ENCODE results near the gene ROR1. TPM values are rescaled to one million over a fixed set of nuclear protein-coding genes. Genes with fewer than 3 reads are reported as not detected.

The ROR1 gene
- total RNA-seq, 1 experiment from 2014 or later = 2.7 TPM

GRCh38 chr1:64093941-64094340, 320.1 kb downstream of the ROR1 start:
- Histone ChIP-seq H3K27ac (ENCODE audit: low read depth, low read length) (no peak overlapping the region), H3K9ac (ENCODE audit: low read length) (no peak overlapping the region)
- no peak for DNase-seq (ENCODE audit: low read depth, low spot score)

More at GRCh38 chr1:64093941-64094340, 320.1 kb downstream of the ROR1 start:
- H2AFZ ChIP-seq (ENCODE audit: low read depth, low read length, poor library complexity, severe bottlenecking) = no peak overlapping the region
- no peaks in the 10 kb centered on the region for H3K36me3 ChIP-seq (ENCODE audit: control insufficient read depth in 1 of 2, insufficient read depth in 2 of 2, low read length in 2 of 2)
- H4K20me1 ChIP-seq (ENCODE audit: insufficient read depth) = no peaks in the 10 kb centered on the region
- H3K4me2 ChIP-seq (ENCODE audit: low read length) = no peak overlapping the region
- BruUV-seq (replicated peaks) = no TSS peak
- no peak for TF ChIP-seq POLR2AphosphoS5 (IDR thresholded peaks at IDR 0.05; ENCODE audit: low read depth, low read length)
- TF ChIP-seq JUND (IDR thresholded peaks at IDR 0.05) = no peak
- no peak for TF ChIP-seq CEBPB (IDR thresholded peaks at IDR 0.05; ENCODE audit: low read depth)
- TF ChIP-seq SRF (IDR thresholded peaks at IDR 0.05; ENCODE audit: low read depth) = no peak
- TF ChIP-seq FOSL1 (IDR thresholded peaks at IDR 0.05; ENCODE audit: low read depth) = no peak
- TF ChIP-seq ATF3 (IDR thresholded peaks at IDR 0.05) = no peak
- TF ChIP-seq SP1 (IDR thresholded peaks at IDR 0.05; ENCODE audit: low read depth) = no peak
- no peak for TF ChIP-seq EGR1 (IDR thresholded peaks at IDR 0.05; ENCODE audit: low read depth)
- TF ChIP-seq SIN3A (IDR thresholded peaks at IDR 0.05; ENCODE audit: low read depth) = no peak
- no peak for TF ChIP-seq RAD21 (IDR thresholded peaks at IDR 0.05; ENCODE audit: low read depth)
- TF ChIP-seq ZBTB33 (IDR thresholded peaks at IDR 0.05; ENCODE audit: extremely low read depth, insufficient replicate concordance, low read length) = no peak
- no peak for TF ChIP-seq POLR2A (IDR thresholded peaks at IDR 0.05; ENCODE audit: borderline replicate concordance, extremely low read depth, insufficient read depth, insufficient read length)
- TF ChIP-seq, protein P1, sequence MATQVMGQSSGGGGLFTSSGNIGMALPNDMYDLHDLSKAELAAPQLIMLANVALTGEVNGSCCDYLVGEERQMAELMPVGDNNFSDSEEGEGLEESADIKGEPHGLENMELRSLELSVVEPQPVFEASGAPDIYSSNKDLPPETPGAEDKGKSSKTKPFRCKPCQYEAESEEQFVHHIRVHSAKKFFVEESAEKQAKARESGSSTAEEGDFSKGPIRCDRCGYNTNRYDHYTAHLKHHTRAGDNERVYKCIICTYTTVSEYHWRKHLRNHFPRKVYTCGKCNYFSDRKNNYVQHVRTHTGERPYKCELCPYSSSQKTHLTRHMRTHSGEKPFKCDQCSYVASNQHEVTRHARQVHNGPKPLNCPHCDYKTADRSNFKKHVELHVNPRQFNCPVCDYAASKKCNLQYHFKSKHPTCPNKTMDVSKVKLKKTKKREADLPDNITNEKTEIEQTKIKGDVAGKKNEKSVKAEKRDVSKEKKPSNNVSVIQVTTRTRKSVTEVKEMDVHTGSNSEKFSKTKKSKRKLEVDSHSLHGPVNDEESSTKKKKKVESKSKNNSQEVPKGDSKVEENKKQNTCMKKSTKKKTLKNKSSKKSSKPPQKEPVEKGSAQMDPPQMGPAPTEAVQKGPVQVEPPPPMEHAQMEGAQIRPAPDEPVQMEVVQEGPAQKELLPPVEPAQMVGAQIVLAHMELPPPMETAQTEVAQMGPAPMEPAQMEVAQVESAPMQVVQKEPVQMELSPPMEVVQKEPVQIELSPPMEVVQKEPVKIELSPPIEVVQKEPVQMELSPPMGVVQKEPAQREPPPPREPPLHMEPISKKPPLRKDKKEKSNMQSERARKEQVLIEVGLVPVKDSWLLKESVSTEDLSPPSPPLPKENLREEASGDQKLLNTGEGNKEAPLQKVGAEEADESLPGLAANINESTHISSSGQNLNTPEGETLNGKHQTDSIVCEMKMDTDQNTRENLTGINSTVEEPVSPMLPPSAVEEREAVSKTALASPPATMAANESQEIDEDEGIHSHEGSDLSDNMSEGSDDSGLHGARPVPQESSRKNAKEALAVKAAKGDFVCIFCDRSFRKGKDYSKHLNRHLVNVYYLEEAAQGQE (IDR thresholded peaks at IDR 0.05; ENCODE audit: low read depth) = no peak
- TF ChIP-seq CTCF (IDR thresholded peaks at IDR 0.05 in 2 of 3, conservative IDR thresholded peaks at IDR 0.05 in 1 of 3; ENCODE audit: borderline replicate concordance in 1 of 3, insufficient read depth in 1 of 3, low read depth in 2 of 3, low read length in 2 of 3) = no peak
- intact Hi-C loops (cut with micrococcal nuclease) = no loop called here
- no peaks in the 10 kb centered on the region for H3K27me3 ChIP-seq (ENCODE audit: insufficient read depth, low read length)
- no peaks in the 10 kb centered on the region for H3K79me2 ChIP-seq (ENCODE audit: insufficient read depth, low read length)
- H3K4me3 ChIP-seq (replicated peaks in 1 of 2; ENCODE audit: low read depth in 1 of 2, low read length in 2 of 2) = no peak overlapping the region
- no peak for ATAC-seq
- H3K9me3 ChIP-seq (ENCODE audit: control insufficient read depth in 1 of 2, insufficient read depth in 1 of 2, low read depth in 1 of 2, low read length in 2 of 2) = no peaks in the 10 kb centered on the region
- RAD21 ChIA-PET (ENCODE audit: low non-redundant PET in 1 of 2, low total read pairs in 2 of 2, uncharacterized antibody in 2 of 2, unreplicated experiment in 2 of 2) = no interaction called here
- H3K4me1 ChIP-seq (ENCODE audit: control insufficient read depth in 1 of 2, insufficient read depth in 2 of 2, low read length in 2 of 2) = no peaks in the 10 kb centered on the region
- no peaks in the 10 kb centered on the region for H3K9me2 ChIP-seq (ENCODE audit: insufficient read depth)
- POLR2A ChIA-PET = no interaction called here
- CTCF ChIA-PET = no interaction called here

Measured in HCT116 (cell line).